ENCODE measurements around the gene HSPA4. TPM values are rescaled to one million over a fixed set of nuclear protein-coding genes. Genes with fewer than 3 reads are reported as not detected.
"Not testable (repeated sequence)": the region's sequence is repeated elsewhere in the genome, so short reads cannot be mapped to it uniquely, and the experiment has no call there.

The HSPA4 gene
- total RNA-seq, 2 donors from 2014 or later: 245 to 287 TPM

- H3K27me3 Mint-ChIP-seq (ENCODE audit: insufficient read depth): peaks cover 4% of the 10 kb centered on the region
- 88 to 92% methylated on average over 3 to 8 of the region's 8 CpGs for WGBS, 2 experiments (ENCODE audit: insufficient coverage in 1 of 2, insufficient read length in 1 of 2)
- no peaks in the 10 kb centered on the region for H3K36me3 Mint-ChIP-seq (ENCODE audit: low read depth)
- Histone ChIP-seq H3K4me1 (ENCODE audit: control insufficient read depth, insufficient read depth, low read length) (no peaks in the 10 kb centered on the region), H3K27ac (ENCODE audit: low read depth, low read length) (no peak overlapping the region), H3K9ac (ENCODE audit: extremely low read depth, low read length, poor library complexity, severe bottlenecking) (no peak overlapping the region), H3K9me3 (ENCODE audit: control insufficient read depth, low read length) (no peaks in the 10 kb centered on the region), H3K36me3 (ENCODE audit: control insufficient read depth, insufficient read depth, low read length) (no peaks in the 10 kb centered on the region), H3K27me3 (ENCODE audit: control insufficient read depth, insufficient read depth, low read length, poor library complexity, severe bottlenecking) (no peaks in the 10 kb centered on the region), H3K4me3 (ENCODE audit: low read length) (no peak overlapping the region)
- no peak overlapping the region for H3K4me3 Mint-ChIP-seq
- H3K27ac Mint-ChIP-seq: no peak overlapping the region
- TF ChIP-seq, protein P1, sequence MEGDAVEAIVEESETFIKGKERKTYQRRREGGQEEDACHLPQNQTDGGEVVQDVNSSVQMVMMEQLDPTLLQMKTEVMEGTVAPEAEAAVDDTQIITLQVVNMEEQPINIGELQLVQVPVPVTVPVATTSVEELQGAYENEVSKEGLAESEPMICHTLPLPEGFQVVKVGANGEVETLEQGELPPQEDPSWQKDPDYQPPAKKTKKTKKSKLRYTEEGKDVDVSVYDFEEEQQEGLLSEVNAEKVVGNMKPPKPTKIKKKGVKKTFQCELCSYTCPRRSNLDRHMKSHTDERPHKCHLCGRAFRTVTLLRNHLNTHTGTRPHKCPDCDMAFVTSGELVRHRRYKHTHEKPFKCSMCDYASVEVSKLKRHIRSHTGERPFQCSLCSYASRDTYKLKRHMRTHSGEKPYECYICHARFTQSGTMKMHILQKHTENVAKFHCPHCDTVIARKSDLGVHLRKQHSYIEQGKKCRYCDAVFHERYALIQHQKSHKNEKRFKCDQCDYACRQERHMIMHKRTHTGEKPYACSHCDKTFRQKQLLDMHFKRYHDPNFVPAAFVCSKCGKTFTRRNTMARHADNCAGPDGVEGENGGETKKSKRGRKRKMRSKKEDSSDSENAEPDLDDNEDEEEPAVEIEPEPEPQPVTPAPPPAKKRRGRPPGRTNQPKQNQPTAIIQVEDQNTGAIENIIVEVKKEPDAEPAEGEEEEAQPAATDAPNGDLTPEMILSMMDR (conservative IDR thresholded peaks at IDR 0.05): no peak
- DNase-seq: no peak
- no peaks in the 10 kb centered on the region for H3K4me1 Mint-ChIP-seq
- peaks cover 3% of the 10 kb centered on the region for H3K9me3 Mint-ChIP-seq
Observed at GRCh38 chr5:133130387-133131118, 78.7 kb downstream of the HSPA4 start.

DNA sequence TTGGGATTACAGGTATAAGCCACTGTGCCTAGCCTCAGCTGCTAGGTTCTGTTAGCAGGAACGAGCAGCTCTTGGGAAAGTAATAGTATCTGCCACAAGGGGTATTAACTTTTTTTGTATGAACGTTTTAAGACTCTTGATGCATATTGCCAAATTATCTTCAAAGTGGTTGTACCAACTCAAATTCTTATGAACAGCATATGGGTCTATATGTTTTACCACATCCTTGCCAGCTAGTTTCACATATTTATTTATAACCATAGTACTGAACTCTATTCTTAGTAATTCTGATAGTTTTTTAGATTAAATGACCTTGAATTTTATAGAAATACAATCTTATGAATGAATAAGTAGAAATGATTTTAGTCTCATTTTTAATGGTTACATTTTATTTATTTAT, 80.9 kb downstream of the HSPA4 start:
- H3K27ac Mint-ChIP-seq: no peak overlapping the region
- H3K4me3 Mint-ChIP-seq: no peak overlapping the region
- H3K4me1 ChIP-seq (ENCODE audit: control insufficient read depth, insufficient read depth, low read length): no peaks in the 10 kb centered on the region
- peaks cover 5% of the 10 kb centered on the region for H3K9me3 Mint-ChIP-seq
- H3K27me3 ChIP-seq (ENCODE audit: control insufficient read depth, insufficient read depth, low read length, poor library complexity, severe bottlenecking): no peaks in the 10 kb centered on the region
- TF ChIP-seq, protein P1 (conservative IDR thresholded peaks at IDR 0.05): no peak
- H3K36me3 ChIP-seq (ENCODE audit: control insufficient read depth, insufficient read depth, low read length): no peaks in the 10 kb centered on the region
- H3K27me3 Mint-ChIP-seq (ENCODE audit: insufficient read depth): peaks cover 14% of the 10 kb centered on the region
- no peak overlapping the region for H3K27ac ChIP-seq (ENCODE audit: low read depth, low read length)
- no peaks in the 10 kb centered on the region for H3K36me3 Mint-ChIP-seq (ENCODE audit: low read depth)
- no peaks in the 10 kb centered on the region for H3K9me3 ChIP-seq (ENCODE audit: control insufficient read depth, low read length)
- H3K4me1 Mint-ChIP-seq: no peaks in the 10 kb centered on the region
- WGBS, 2 experiments (ENCODE audit: insufficient coverage in 1 of 2, insufficient read length in 1 of 2): 72 to 83% methylated on average over 2 of the region's 2 CpGs
- H3K9ac ChIP-seq (ENCODE audit: extremely low read depth, low read length, poor library complexity, severe bottlenecking): no peak overlapping the region
- H3K4me3 ChIP-seq (ENCODE audit: low read length): no peak overlapping the region
- DNase-seq: no peak

GRCh38 chr5:133133241-133133640, 81.4 kb downstream of the HSPA4 start:
- not testable (repeated sequence) for H3K27ac Mint-ChIP-seq; H3K4me3 Mint-ChIP-seq; H3K4me1 Mint-ChIP-seq; H3K36me3 Mint-ChIP-seq (ENCODE audit: low read depth); H3K4me3 ChIP-seq (ENCODE audit: low read length); H3K27ac ChIP-seq (ENCODE audit: low read depth, low read length); H3K36me3 ChIP-seq (ENCODE audit: control insufficient read depth, insufficient read depth, low read length); DNase-seq; H3K9ac ChIP-seq (ENCODE audit: extremely low read depth, low read length, poor library complexity, severe bottlenecking); H3K9me3 Mint-ChIP-seq; H3K4me1 ChIP-seq (ENCODE audit: control insufficient read depth, insufficient read depth, low read length); H3K27me3 ChIP-seq (ENCODE audit: control insufficient read depth, insufficient read depth, low read length, poor library complexity, severe bottlenecking); H3K9me3 ChIP-seq (ENCODE audit: control insufficient read depth, low read length)
- peaks cover 14% of the 10 kb centered on the region for H3K27me3 Mint-ChIP-seq (ENCODE audit: insufficient read depth)
- 67 to 100% methylated on average over 1 to 3 of the region's 5 CpGs for WGBS, 2 experiments (ENCODE audit: insufficient coverage in 1 of 2, insufficient read length in 1 of 2)

GRCh38 chr5:133136890-133137289, 85.1 kb downstream of the HSPA4 start:
- not testable (repeated sequence) for H3K9me3 ChIP-seq (ENCODE audit: control insufficient read depth, low read length); H3K36me3 Mint-ChIP-seq (ENCODE audit: low read depth); H3K36me3 ChIP-seq (ENCODE audit: control insufficient read depth, insufficient read depth, low read length); H3K4me3 Mint-ChIP-seq; H3K27me3 ChIP-seq (ENCODE audit: control insufficient read depth, insufficient read depth, low read length, poor library complexity, severe bottlenecking); H3K4me1 Mint-ChIP-seq; H3K9me3 Mint-ChIP-seq; H3K27ac Mint-ChIP-seq; DNase-seq; H3K4me1 ChIP-seq (ENCODE audit: control insufficient read depth, insufficient read depth, low read length); H3K9ac ChIP-seq (ENCODE audit: extremely low read depth, low read length, poor library complexity, severe bottlenecking); H3K27ac ChIP-seq (ENCODE audit: low read depth, low read length); H3K4me3 ChIP-seq (ENCODE audit: low read length)
- H3K27me3 Mint-ChIP-seq (ENCODE audit: insufficient read depth): peaks cover 14% of the 10 kb centered on the region
- no CpG with 5 or more reads among the region's 2 CpGs for WGBS, 2 experiments (ENCODE audit: insufficient coverage in 1 of 2, insufficient read length in 1 of 2)

All from endodermal cell (in vitro differentiated cells).